HG03066 (cell line): ENCODE results near the gene CCL28.
"Not testable (repeated sequence)": the region's sequence is repeated elsewhere in the genome, so short reads cannot be mapped to it uniquely, and the experiment has no call there.

Experiments used
- ATAC-seq: cut with Tn5 transposase; IDR thresholded peaks from one replicate; pipeline ENCODE4 v1.9.1; 2021; ENCODE audit warnings: low read depth; ENCODE audit not compliant: unreplicated experiment

CCL28 gene

GRCh38 chr5:43412156-43412555 lies at the start of gene CCL28:
TSS of gene CCL28 (minus strand) at chr5:43412391. CDS start at chr5:43412316, 75 bp downstream.
- ATAC-seq = no peak

DNA sequence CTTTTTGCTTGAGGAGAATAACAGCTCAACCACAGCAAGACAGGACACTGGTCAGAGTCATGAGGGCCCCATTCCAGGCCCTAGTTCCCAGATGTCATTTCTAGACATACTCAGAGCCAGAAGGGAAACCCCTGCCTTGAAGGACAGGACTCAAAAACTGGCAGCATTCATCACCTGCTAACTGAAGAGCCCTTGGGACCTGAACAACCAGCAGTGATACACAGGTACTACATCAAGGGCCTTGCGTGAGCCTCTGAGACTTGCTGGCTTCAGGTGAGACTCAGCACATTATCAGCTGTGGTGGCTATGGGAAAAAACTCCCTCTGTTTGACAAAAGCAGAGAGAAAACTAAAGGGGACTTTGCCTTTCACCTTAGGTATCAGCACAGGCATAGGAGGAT lies 48.9 kb upstream of the CCL28 start:
- no peak for ATAC-seq

GRCh38 chr5:43456556-43456955 lies 44.4 kb upstream of the CCL28 start:
- ATAC-seq = no peak

DNA sequence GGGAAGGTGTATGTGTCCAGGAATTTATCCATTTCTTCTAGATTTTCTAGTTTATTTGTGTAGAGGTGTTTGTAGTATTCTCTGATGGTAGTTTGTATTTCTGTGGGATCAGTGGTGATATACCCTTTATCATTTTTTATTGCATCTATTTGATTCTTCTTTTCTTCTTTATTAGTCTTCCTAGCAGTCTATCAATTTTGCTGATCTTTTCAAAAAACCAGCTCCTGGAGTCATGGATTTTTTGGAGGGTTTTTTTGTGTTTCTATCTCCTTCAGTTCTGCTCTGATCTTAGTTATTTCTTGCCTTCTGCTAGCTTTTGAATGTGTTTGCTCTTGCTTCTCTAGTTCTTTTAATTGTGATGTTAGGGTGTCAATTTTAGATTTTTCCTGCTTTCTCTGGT lies 29.4 kb upstream of the CCL28 start:
- ATAC-seq = not testable (repeated sequence)

DNA sequence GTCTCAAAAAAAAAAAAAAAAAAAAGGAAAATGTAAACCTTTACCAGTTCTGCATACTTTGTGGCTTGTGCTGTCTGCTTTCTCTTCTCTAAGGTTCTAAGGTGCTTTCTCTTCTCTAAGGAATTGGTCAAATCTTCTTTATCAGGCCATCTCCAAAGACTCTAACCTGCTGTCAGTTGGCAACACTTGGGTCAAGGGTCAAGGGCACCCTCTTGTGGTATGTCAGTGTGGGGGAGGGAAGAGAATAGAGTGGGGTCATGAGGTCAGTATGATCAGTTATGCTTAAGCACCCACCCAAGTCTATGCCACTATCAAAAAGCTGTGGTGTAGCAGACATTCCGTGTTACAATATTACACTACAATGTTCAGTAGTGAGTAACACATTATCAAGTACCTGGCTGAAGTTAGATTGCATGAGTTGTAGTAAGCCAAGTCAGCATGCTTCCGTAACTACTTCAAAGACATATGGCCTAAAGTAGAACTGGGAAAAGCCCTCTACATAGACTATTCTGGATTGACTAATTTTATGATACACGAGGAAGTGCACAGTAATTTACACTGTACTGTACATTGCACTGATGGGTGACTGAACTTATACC lies 25.0 kb upstream of the CCL28 start:
- ATAC-seq = no peak

DNA sequence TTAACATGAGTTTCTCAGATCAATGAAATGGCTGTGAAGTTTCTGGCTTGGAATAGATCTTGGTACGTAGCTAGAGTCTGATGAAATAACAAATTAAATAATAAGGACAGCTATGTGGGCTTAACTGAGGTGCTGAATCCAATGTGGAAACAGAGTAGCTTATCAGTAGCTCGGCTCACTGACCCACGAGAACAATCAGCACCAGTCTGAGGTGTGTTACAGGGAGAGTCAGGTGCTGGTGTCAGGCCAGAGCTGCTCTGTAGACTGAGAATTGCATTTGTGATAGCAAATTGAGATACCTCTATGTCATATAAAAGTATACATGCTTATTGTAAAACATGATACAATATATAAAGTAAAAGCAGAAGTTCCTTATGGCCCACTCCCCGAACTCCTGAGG lies 21.2 kb upstream of the CCL28 start:
- no peak for ATAC-seq

DNA sequence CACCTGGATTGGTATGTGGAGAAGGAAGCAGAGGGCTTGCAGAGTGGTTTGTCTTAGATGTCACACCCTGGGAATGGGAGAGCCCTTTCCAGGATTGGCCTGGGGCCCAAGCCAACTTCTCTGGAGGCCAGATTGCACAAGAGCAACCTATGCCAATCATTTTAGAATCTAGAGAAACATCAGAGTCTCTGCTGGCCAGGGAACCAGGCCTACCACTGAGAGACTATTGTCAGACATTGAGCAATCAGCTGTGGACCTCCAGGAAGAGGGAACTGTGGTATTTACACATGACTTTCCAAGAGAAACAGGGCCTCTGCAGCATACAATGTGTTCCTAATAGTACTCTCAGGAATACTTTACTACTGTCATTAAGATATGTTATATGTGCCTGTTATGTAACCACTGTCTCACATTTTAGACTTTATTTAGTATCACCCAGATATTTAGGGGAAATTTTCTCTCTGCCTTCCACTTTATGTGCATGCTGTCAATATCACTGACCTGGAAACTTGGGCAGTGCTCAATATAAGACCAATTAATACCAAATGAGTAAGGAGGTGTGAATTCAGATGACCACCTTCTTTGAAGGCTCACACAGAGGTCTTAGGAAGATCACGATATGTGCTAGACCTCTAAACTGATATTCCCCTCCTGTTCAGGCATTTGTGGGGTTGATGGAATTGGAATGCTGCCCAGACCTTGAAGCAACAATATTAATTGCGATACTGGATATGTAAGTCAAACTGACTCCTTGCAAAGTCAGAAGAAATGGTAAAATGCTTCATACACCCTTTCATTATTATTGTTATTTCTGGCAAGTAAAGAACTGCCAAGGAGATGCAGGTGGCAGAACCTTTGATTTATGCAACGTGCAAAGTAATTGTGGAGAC lies 20.5 kb upstream of the CCL28 start:
- ATAC-seq = no peak

DNA sequence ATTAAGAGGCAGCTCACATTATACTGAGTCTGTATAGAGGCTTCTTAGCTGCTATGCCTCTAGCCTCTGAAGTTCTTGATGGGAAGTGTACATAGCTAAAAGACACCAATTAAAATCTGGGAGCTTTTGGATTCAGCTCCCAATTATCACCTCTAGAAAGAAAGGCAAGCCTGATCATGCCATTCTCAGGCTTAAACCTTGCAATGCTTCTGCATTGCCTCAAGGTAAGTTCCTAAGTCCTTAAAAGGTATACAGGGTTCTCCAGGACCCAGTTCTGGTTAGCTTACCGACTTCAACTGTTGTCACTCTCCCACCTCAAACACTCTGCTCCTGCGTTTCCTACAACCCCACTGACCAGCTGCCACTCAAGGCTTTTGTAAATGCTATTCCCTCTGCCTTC lies 17.5 kb upstream of the CCL28 start:
- no peak for ATAC-seq

DNA sequence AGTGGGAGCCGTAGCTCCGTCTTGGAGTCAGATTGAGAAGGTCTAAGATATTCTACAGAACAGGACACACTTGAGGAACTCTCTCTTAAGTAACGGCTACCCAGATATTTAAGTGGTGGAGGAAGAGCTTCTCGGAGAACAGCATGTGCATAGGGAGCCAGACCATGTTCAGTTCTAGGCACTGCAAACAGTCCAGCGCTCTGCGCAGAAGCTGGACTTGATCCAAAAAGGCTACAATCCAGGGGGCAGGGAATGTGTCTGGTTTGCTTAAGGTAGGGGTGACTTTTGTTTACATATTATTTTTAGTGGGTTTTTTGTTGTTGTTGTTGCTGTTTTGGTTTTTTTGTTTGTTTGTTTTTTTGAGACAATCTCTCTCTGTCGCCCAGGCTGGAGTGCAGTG lies 16.8 kb upstream of the CCL28 start:
- no peak for ATAC-seq

GRCh38 chr5:43427306-43427705 lies 15.1 kb upstream of the CCL28 start:
- no peak for ATAC-seq

DNA sequence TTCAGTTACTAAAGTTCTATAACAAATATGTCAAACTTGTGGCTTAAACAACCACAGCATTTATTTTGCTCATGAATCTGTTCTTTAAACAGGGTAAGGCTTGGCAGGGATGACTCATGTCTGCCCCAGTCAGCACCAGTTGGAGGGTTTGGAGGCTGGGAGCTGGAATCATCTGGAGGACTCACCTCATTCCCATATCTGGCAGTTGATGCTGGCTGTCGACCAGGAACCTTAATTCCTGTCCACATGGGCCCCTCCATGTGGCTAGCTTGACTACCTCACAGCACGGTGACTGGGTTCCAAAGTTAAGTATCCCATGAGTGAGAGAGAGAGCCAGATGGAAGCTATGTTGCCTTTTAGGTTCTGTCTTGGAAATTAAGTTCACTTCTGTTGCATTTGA lies 13.8 kb upstream of the CCL28 start:
- ATAC-seq = no peak

DNA sequence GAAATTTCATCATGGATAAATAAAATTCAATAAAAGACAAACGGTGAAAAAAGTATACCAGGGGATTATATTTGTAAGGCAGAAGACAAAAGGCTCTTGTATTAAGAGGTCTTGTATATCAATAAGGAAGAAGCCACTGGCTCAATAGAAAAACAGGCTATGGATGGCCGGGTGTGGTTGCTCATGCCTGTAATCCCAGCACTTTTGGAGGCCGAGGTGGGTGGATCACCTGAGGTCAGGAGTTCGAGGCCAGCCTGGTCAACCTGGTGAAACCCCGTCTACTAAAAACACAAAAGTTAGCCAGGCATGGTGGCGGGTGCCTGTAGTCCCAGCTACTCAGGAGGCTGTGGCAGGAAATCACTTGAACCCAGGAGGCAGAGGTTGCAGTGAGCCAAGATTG lies 10.9 kb upstream of the CCL28 start:
- not testable (repeated sequence) for ATAC-seq

- ATAC-seq = no peak
Observed at GRCh38 chr5:43422143-43422542, 10.0 kb upstream of the CCL28 start.

GRCh38 chr5:43421450-43422133 lies 9.4 kb upstream of the CCL28 start:
- ATAC-seq = no peak

- ATAC-seq = no peak
Observed at GRCh38 chr5:43420241-43420640, 8.1 kb upstream of the CCL28 start.

GRCh38 chr5:43418561-43418960 lies 6.4 kb upstream of the CCL28 start:
- no peak for ATAC-seq

DNA sequence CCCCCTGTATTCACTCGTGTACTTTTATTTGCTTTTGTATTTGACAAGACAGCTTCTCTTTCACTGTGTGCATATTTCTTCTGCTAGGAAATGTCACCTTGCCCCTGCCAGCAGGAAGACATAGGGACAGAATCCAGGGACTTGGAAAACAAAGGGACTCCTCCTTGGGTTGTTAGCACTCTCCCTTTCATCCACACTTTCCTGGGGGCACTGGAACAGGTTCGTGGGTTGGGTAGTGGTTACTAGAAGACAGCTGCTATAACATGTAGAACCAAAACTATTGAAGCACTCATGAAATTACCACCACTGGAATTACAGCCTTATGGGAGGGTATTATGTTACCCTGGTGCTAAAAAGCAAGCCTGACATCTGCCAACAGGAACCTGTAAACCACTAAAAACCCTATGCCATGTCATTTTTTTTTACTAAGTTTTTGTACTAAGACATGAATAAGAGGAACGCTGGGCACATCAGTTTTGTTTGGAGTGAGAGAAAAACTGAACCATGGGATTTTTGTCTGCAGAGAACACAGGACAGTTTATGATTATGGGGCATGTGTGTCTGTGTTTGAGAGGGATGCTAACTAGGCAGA lies 4.7 kb upstream of the CCL28 start:
- no peak for ATAC-seq

DNA sequence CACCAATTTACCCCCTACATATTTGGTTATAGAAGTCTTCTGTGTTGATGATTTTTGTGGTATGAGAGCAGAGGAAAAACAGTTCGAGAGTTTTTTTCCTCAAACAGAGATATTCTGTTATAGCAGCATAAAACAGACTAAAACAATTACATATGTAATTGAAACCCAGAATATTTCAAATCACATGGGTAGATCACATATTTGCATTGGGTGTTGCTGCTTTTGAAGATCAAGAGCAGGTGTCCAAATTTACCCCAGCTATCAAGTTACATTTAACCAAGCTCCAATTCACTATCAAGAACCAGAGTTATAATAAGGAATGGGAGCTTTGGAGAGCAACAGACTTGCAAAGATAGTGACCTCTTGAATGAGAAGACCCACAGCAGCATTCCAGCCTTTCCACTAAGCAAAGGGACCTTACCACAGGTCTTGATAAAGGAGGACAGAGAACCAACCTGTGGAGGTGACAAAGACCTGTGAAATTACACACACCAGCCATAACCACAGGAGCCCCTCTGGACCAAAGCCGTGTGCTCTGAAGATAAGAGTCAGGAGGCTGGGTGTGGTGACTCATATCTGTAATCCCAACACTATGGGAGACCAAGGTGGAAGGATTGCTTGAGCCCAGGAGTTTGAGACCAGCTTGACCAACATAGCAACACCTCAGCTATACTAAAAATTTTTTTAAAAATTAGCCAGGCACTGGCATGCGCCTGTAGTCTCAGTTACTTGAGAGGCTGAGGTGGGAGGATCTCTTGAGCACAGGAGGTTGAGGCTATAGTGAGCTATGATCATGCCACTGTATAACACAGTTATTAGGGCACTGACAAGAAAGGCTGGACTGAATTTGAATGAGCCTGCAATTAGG lies 4.0 kb upstream of the CCL28 start:
- no peak for ATAC-seq

DNA sequence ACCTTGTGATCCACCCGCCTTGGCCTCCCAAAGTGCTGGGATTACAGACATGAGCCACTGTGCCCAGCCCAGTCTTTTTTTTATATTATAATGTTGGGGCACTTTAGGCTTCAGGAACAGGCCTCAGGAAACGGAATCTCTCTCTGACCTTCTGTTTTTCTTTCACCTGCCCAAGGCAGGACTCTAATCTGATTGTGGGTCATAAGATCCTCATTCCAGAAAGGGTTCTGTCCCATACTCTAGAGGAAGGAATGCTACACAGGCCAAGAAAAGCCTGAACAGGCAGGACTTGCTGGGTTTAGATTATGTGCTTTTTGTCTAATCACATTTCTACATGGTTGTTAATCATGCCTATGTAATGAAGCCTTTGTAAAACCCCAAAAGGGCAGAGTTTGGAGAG lies 1.8 kb upstream of the CCL28 start:
- no peak for ATAC-seq

- ATAC-seq = no peak
Observed at GRCh38 chr5:43412644-43413043, 453 bp upstream of the CCL28 start.
